ENCODE results near the gene MT1M.
A peak's percentile ranks its signal among the peaks of the same experiment; 100 is the strongest.
"Not testable (repeated sequence)": the region's sequence is repeated elsewhere in the genome, so short reads cannot be mapped to it uniquely, and the experiment has no call there.

Gene MT1M

DNA sequence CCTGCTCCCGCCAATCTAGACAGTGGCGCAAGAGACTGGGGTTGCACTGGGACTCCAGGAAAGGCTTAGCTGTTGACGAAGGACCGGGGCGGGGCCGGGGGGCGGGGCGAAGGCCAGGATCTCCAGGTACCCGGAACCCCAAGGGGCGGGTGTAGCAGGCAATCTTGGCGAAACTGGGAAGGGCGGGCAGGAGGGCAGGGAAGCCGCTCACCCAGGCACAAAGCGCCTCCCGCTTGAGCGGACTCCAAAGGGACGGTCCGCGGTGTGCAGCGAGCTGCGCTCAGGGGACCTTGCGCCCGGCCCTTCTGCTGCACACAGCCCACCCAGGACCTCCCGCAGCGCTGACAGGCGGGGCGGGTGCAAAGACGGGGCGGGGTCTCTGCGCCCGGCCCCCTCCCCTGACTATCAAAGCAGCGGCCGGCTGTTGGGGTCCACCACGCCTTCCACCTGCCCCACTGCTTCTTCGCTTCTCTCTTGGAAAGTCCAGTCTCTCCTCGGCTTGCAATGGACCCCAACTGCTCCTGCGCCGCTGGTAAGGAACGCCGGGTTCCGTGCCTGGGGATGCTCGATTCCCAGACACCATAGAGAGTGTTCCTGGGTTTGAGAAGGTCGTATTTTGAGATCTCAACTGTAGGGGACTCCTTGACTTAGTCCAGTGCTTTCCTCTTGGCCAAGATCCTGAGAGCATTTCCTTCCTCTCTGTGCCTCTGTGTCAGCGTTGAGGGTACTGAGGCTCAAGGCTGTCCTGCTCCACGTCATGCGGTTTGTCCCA, 25.3 kb downstream of the MT1M start, which contains the start of gene MT1F:
Gene MT1F, plus strand, starts transcription at position 405 of the 772 bp plus-strand sequence. Its CDS starts 100 bp downstream, at position 505.
- no peak for DNase-seq

DNA sequence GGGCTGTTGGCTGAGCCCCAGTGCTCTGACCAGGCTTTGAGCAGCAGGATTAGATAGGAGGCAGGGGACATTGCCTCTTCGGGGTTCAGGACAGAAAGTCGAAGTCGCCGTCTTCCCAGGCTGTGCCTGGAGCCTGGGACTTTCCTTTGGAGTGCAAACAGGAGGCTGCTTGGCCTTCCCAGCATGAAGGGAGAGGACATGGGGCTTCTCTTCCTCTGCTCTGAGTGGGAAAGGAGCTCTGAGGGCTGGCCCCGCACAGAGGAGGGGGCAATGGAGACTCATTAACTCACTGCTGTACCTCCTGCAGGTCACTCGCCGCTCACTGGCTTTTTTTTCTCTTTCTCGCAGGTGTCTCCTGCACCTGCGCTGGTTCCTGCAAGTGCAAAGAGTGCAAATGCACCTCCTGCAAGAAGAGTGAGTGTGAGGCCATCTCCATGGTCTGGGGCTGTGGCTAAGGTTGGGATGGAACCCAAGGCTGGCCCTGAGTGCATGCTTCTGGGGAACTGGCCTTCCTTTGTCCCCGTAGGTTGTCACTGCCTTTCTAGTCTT, 25.9 kb downstream of the MT1M start:
- no peak for DNase-seq

DNA sequence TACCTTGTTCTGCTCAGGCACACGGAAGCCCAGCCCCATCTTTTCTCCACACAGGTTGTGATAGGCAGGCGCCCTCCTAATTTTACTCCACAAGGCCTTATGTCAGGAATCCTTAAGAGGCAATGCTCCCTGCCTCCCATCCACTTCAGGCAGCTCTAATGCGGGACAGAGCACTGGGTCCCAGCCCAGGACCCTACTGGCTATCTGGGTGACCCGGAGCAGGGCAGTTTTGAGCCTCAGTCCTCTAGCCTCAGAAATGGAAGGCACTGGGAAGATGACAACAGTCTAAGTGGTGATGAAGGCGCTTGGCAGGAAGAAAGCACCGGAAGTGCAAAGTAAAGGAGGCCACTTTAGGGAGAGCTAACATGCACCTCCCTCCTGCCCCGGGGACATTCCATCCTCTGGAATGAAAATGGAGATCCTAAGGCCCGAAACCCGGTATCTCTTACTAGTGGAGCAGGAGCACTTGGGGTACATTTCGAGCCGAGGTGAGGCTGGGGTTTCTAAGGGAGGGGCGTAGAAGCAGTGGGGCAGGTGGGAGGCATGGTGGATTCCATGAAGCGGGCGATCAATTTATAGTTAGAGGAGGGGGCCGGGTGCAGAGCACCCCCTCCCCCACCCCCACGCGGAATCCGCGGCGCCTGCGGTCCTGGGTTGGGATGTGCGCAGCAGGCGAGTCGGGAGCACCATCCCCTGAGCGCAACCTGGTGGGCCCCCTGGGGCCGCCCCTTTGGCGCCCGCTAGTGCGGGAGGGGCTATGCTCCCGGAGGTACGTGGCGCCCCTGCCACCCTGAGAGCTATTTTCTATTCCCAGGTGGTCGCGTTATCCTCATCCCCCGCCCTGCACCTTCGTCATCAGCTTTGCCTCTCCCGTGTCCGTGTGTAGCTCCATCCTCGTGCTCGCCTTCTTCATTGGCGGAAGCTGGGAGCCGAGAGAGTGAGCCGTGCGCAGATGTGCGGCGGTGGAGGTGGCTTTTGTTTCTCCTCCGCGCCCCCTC, 30.2 kb downstream of the MT1M start:
- no peak for DNase-seq

DNA sequence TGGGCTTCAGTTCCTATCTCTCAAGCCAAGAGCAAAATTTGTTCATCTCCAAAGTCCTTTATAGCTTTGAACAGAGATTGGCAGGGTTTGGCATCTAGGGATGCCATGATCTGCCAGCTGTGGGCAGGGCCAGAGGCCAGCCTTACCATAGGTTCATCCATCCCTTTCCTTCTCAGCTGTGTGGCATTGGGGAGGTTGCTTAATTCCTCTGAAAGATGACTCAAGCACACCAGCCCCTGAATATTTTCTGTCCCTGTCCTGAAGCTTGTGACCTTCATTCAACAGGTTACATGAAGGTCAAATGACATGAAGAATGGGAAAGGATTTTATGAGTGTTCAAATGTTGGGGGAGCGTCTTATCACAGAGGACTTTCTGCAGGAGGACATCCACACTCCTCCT, 32.0 kb downstream of the MT1M start:
- no peak for DNase-seq

DNA sequence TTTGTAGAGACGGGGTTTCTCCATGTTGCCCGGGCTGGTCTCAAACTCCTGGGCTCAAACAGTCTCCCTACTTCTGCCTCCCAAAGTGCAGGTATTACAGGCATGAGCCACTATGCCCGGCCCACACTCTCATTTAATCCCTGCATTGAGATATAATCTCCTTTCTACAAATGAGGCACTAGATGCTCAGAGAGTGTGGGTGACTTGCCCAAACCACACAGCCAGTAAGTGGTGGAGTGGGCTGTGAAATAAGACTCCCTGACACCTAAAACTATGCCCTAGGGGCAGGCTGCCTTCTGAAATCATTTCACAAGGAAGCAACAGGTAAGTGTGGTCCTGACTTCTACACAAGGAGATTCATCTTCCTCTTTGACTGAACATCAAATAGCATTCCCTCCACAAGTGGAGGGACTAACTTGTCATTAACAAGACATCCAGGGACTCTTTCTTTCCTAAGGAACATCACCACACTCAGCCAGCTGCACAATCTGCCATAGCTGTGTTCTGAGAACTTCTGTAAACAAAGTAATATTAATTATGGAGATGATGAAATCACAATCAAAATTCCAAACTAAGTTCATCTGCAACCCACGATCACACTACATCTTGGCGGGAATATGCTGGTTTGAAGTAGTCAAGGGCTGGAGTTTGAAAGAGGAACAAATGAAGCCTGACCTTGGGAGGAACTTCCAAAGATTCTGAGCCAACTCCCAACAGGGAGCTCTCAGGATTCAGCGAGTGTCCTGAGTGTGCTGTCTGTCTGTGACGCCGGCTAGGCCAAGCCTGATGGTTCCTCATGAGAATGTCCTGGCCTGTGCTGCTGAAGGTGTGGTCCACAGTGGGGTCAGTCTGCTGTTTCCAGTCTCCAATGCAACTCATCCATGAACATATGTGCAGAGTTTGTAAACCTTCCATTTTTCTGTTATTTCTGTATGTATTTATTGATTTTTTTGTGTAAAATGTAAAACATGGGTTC, 33.1 kb downstream of the MT1M start:
- not testable (repeated sequence) for DNase-seq

DNA sequence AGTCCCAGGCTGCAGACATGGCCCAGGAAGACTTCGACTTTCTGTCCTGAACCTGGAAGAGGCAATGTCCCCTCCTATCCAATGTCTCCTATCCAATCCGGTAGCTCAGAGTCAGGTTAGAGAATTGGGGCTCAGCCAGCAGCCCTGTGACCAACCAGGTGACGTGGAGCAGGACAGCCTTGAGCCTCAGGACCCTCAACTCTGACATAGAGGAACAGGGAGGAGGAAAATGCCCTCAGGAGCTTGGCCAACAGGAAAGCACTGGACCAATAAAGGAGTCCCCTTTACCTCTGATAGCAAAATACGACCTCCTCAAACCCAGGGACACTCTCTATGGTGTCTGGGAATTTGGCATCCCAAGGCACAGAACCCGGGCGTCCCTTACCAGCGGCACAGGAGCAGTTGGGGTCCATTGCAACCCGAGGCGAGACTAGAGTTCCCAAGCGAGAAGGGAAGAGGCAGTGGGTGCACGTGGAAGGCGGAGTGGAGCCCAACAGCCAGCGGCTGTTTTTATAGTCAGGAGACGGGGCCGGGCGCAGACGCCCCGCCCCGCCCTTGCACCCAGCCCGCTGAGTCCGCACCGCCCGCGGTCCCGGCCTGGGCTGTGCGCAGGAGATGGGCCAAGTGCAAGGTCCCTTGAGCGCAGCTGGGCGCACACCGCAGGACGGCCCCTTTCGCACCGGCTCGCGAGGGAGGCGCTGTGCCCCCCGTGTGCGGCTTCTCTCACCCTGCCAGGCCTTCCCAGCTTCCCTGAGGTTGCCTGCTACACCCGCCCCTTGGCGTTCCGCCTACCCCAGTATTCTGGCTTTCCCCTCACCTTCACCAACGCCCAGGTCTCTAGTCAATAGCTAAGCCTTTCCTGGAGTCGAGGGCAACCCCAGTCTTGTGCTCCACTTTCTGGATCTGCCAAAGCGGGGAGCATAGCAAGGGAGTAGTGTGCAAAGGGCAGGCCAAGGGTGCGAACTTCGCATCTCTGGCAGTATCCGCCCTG, 35.4 kb downstream of the MT1M start, which contains the start of gene MT1G:
Gene MT1G, minus strand, starts transcription at position 485 of the 991 bp plus-strand sequence. Its CDS starts 72 bp downstream, at position 413.
- no peak for DNase-seq

DNA sequence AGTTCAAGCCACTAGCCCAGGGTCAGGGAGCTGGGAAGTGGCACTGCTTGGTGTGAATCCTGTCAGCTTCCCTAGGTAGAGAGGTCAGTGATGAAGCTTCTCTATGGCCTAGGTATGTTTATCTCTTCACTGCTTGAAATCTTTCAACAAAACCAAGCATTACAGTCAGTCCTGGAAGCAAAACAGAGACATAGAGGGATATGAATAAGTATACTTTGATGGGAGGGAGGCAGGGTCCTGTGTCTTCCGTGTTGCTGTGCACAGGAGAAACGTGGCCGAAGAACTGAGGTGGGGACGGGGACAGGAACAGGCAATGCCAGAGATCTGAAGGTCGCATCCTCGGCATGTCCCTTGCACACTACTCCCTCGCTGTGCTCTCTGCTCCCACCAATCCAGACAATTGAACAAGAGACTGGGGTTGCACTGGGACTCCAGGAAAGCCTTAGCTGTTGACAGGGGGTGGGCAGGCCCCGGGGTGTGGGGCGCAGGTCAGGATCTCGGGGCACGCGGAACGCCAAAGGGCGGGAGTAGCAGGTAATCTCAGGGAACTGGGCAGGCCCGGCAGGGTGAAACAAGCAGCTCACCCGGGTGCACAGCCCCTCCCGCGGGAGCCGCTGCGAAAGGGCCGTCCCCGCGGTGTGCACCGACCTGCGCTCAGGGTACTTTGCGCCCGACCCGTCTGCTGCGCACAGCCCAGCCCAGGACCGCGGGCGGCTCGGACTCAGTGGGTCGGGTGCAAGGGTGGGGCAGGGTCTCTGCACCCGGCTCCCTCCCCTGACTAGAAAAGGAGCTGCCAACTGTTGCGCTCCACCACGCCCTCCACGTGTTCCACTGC, 36.8 kb downstream of the MT1M start, which contains the start of gene MT1H:
Gene MT1H, plus strand, starts transcription at position 810 of the 835 bp plus-strand sequence. CDS start 71 bp downstream, outside the sequence.
- DNase-seq = no peak

DNA sequence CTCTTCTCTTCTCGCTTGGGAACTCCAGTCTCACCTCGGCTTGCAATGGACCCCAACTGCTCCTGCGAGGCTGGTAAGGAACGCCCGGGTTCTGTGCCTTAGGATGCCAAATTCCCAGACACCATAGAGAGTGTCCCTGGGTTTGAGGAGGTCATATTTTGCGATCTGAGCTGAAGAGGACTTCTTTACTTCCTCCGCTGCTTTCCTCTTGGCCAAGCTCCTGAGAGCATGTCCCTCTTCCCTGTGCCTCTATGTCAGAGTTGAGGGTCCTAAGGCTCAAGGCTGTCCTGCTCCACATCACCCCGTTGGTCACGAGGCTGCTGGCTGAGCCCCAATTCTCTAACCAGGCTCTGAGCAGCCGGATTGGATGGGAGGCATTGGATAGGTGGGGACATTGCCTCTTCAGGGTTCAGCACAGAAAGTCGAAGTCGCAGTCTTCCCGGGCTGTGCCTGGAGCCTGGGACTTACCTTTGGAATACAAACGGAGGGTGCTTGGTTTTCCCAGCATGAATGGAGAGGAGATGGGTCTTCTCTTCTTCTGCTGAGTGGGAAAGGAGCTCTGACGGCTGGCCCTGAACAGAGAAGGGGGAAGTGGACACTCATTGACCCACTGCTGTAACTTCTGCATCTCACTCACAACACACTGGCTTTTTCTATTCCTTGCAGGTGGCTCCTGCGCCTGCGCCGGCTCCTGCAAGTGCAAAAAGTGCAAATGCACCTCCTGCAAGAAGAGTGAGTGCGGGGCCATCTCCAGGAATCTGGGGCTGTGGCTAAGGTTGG, 37.6 kb downstream of the MT1M start:
- DNase-seq = no peak

DNA sequence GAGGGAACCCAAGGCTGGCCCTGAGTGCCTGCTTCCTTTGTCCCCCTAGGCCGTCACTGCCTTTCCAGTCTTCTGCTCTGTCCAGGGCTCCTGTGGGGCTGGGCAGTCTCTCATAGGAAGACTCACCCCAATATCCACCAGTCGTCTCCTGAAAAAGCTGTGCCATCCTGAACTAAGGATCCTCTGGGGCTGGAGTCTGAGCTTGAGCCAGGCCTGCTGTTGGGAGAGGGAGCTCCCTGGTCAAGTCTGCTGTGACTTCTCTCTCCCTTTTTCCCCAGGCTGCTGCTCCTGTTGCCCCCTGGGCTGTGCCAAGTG, 38.1 kb downstream of the MT1M start:
- no peak for DNase-seq

DNA sequence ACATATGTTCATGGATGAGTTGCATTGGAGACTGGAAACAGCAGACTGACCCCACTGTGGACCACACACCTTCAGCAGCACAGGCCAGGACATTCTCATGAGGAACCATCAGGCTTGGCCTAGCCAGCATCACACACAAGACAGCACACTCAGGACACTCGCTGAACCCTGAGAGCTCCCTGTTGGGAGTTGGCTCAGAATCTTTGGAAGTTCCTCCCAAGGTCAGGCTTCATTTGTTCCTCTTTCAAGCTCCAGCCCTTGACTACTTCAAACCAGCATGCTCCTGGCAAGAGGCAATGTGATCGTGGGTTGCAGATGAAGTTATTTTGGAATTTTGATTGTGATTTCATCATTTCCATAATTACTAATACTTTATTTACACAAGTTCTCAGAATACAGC, 39.2 kb downstream of the MT1M start:
- not testable (repeated sequence) for DNase-seq

DNA sequence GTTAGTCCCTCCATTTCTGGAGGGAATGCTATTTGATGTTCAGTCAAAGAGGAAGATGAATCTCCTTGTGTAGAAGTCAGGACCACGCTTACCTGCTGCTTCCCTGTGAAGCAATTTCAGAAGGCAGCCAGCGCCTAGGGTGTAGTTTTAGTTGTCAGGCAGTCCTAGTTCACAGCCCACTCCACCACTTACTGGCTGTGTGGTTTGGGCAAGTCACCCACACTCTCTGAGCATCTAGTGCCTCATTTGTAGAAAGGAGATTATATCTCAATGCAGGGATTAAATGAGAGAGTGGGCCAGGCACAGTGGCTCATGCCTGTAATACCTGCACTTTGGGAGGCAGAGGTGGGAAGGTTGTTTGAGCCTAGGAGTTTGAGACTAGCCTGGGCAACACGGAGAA, 39.7 kb downstream of the MT1M start:
- not testable (repeated sequence) for DNase-seq

DNA sequence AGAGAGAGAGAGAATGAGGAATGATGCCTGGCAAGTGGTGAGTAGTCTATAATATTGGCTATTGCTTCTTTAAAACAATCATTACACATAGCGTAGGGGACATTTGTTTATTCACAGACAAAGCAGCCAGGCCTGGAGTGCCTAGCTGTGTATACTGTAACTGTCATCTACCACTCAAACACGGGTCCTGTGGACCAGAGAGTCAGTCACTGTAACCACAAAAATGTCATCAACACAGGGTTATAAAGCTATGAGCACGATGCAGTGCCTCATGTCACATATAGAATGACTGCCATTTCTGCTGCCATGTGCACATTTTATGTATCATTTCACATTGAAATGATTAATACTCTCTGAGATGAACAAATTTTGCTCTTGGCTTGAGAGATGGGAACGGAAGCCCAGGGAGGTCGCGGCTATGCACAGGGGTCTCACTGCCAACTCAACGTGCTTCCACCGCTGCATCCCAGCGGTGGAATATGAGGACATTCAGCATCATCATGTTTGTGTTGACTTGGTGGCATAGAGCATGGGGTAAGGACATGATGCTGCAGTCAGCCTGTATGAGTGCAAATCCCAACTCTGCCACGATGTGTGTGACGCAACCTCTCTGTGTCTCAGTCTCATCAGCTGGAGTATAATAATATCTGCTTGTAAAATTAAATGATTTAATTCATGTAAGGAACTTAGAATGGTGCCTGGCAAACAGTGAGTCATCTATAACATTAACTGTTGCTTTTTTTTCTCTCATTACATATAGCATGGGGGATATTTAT, 40.5 kb downstream of the MT1M start:
- no peak for DNase-seq

DNA sequence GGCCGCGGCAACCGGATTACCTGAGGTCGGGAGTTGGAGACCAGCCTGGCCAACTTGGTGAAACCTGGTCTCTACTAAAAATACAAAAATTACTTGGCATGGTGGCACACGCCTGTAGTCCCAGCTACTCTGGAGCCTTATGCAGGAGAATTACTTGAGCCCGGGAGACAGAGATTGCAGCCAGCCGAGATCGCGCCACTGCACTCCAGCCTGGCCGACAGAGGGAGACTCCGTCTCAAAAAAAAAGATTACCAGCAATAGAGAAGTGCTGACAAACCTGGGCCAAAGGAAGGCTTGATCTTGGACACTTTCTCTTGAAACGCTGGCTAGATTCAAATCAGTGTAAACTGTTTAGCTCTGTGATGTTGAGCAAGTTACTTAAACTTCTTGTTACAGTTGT, 41.5 kb downstream of the MT1M start:
- peak; percentile 8 for DNase-seq

DNA sequence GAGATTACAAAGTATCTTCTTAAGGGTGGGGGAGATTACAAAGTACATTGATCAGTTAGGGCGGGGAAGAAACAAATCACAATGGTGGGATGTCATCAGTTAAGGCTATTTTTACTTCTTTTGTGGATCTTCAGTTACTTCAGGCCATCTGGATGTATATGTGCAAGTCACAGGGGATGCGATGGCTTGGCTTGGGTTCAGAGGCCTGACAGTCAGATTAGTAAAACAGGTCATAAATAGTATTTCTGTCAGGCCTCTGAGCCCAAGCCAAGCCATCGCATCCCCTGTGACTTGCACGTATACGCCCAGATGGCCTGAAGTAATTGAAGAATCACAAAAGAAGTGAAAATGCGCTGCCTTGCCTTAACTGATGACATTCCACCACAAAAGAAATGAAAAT, 42.1 kb downstream of the MT1M start:
- DNase-seq = not testable (repeated sequence)

DNA sequence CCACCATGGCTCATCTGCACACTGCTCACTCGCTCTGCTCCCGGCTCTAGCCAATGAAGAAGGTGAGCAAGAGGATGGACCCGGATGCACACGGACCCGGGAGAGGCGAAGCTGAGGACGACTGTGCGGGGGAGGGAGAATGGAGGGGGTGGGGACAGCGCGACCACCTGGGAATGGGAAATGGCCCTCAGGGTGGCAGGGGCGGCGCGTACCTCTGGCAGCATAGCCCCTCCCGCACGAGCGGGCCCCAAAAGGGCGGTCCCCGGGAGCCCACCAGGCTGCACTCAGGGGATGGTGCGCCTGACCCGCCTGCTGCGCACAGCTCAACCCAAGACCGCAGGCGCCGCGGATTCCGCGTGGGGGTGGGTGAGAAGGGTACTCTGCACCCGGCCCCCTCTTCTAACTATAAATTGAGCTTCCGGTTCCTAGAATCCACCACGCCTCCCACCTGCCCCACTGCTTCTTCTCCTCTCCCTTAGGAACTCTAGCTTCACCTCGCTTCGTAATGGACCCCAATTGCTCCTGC, 43.3 kb downstream of the MT1M start:
- DNase-seq = no peak

DNA sequence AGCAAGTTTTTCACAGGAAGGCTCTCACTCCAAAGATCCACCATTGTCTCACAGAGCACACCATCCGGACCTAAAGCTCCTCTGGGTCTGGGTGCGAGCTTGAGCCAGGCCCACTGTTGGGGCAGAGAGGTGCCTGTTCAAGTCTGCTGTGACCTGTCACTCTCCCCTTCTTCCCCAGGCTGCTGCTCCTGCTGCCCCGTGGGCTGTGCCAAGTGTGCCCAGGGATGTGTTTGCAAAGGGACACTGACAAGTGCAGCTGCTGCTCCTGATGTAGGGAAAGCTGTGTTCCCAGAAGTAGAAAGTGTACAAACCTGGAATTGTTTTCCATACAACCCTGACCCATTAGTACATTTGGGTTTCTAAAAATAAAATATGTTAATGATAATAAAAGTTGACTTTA, 45.0 kb downstream of the MT1M start:
- DNase-seq = no peak

DNA sequence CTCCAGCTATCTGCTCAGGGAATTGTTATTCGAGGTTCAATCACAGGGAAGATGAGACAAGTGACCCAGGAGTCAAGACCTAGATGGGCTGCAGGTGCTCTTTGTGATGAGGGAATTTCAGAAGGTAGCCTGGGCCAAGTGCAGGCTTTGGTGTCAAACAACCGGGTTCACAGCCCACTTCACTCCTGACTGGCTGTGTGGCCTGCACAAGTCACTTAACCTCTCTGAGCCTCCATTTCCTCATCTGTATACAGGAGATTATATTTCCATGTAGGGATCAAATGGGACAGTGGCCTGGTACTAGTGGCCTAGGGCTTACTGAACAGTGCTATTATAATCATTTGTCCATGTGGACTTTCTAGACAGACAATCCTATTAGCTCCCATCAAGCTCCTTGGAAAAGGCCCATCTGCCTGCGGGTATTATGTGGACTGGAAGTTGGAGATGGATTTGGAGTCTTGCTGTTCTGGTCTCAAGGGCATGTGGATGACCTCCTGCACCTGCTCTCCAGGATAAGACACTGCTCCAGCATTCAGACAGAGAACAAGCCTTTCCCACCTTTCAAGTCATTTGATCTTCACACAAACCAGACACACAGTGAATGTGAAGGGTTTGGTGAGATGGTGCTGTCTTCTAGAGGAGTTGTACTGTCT, 46.7 kb downstream of the MT1M start:
- DNase-seq = no peak
